Suprapubic skin (tissue), 3 donors: Measurements from ENCODE around the gene REPS2.

Experiments used
- CTCF ChIP-seq, 2 donors: fragments of 200-600 bp in 1 of 2; fragments of 450-650 bp in 1 of 2; sonication (generic) in 1 of 2; IDR thresholded peaks; one replicate each; pipeline ENCODE4 v1.5.1; 2016 to 2019; ENCODE audit warnings: antibody characterized with exemption in 2 of 2, mild to moderate bottlenecking in 1 of 2, moderate library complexity in 1 of 2
- POLR2A ChIP-seq, 2 donors: fragments of 450-650 bp; IDR thresholded peaks; one replicate each; pipeline ENCODE4 v1.6.1; 2017; ENCODE audit warnings: antibody characterized with exemption in 2 of 2, mild to moderate bottlenecking in 2 of 2, moderate library complexity in 2 of 2

DNA sequence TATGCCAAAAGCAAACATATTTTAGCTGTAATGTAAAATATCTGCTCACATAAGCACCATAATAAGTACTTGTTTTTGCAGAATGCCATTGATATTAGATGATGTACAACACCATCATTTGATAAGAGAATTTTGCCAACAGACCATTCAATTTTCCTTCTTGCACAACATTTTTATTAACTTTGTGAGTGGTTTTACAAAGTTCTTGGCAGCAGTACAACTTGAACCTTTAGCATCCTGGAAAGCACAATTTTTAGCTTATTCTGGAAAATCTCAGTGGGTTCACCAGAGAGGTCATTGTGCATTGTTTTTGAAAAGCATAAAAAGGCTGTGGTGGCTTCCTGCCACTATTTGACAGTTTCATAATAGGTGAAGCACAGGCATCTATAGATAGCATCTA, 26.4 kb upstream of the REPS2 start:
- TF ChIP-seq CTCF (IDR thresholded peaks at IDR 0.05) (no peak), POLR2A (IDR thresholded peaks at IDR 0.05) (no peak)
